HepG2 (cell line): Measurements from ENCODE around the gene PPM1K. TPM values are rescaled to one million over a fixed set of nuclear protein-coding genes. Genes with fewer than 3 reads are reported as not detected.

Source experiments
- GABPB1 ChIP-seq: IDR thresholded peaks from 2 replicates; pipeline ENCODE4 v1.6.1; 2016; ENCODE audit warnings: mild to moderate bottlenecking, missing genetic modification reagents, moderate library complexity, missing compliant biosample characterization
- HNRNPK ChIP-seq: fragments of 200-400 bp; formaldehyde crosslinking; IDR thresholded peaks from 2 replicates; pipeline ENCODE4 v1.6.1; 2018; ENCODE audit warnings: low read length, low read depth, moderate library complexity, mild to moderate bottlenecking; ENCODE audit not compliant: poor library complexity, severe bottlenecking
- ISX ChIP-seq: sonication (generic); formaldehyde crosslinking; conservative IDR thresholded peaks from 2 replicates; pipeline ENCODE4 v1.5.0; 2020; ENCODE audit warnings: missing genetic modification reagents
- MAFK ChIP-seq, 2 experiments: IDR thresholded peaks in 1 of 2; conservative IDR thresholded peaks in 1 of 2; 2 replicates each; pipeline ENCODE4 v1.6.1; 2011; ENCODE audit warnings: improper control_type of control experiment in 2 of 2, low read length in 2 of 2
- MXI1 ChIP-seq: IDR thresholded peaks from 3 replicates; pipeline ENCODE4 v1.6.1; 2012; ENCODE audit warnings: low read depth, low read length, inconsistent platforms, borderline replicate concordance
- RFXAP ChIP-seq: sonication (generic); formaldehyde crosslinking; IDR thresholded peaks from 2 replicates; pipeline ENCODE4 v1.4.0; 2020; ENCODE audit warnings: missing genetic modification reagents, borderline replicate concordance
- SALL1 ChIP-seq: sonication (generic); formaldehyde crosslinking; IDR thresholded peaks from 2 replicates; pipeline ENCODE4 v1.8.0; 2022; ENCODE audit warnings: mild to moderate bottlenecking, missing genetic modification reagents
- SALL2 ChIP-seq: sonication (generic); formaldehyde crosslinking; IDR thresholded peaks from 2 replicates; pipeline ENCODE4 v1.8.1; 2023; ENCODE audit warnings: mild to moderate bottlenecking, missing genetic modification reagents, inconsistent platforms
- SP5 ChIP-seq: IDR thresholded peaks from 2 replicates; pipeline ENCODE4 v1.6.1; 2016; ENCODE audit warnings: low read depth, borderline replicate concordance
- TAF15 ChIP-seq: fragments of 200-400 bp; formaldehyde crosslinking; IDR thresholded peaks from one replicate; pipeline ENCODE4 v1.6.1; 2018; ENCODE audit warnings: mild to moderate bottlenecking, low read depth, low read length; ENCODE audit not compliant: poor library complexity, severe bottlenecking
- ZBTB42 ChIP-seq: sonication (generic); formaldehyde crosslinking; IDR thresholded peaks from 2 replicates; pipeline ENCODE4 v1.5.0; 2020; ENCODE audit warnings: mild to moderate bottlenecking, missing genetic modification reagents
- ZNF138 ChIP-seq: sonication (generic); formaldehyde crosslinking; IDR thresholded peaks from 2 replicates; pipeline ENCODE4 v1.5.0; 2020; ENCODE audit warnings: mild to moderate bottlenecking, low read depth, missing genetic modification reagents
- ZNF350 ChIP-seq: sonication (generic); formaldehyde crosslinking; IDR thresholded peaks from 2 replicates; pipeline ENCODE4 v1.4.0; 2020; ENCODE audit warnings: mild to moderate bottlenecking, low read depth, missing genetic modification reagents, borderline replicate concordance
- ZSCAN9 ChIP-seq: IDR thresholded peaks from 2 replicates; pipeline ENCODE4 v1.6.1; 2016; ENCODE audit warnings: borderline replicate concordance
- polyA plus RNA-seq, 8 experiments: library from polyadenylated mRNA; depleted of rRNA in 3 of 8; stranded (reverse) in 7 of 8; unstranded in 1 of 8; fragments of >200 nt; fragmentation: Illumina TruSeq in 4 of 8; extraction: Trizol in 4 of 8; gene quantifications; 2 replicates each; pipeline versions ENCODE4 v1.2.1 to v1.2.3, GENCODE V29; 2011 to 2016; ENCODE audit warnings: low read depth in 4 of 8, missing spikeins in 1 of 8, mixed read lengths in 1 of 8; ENCODE audit not compliant: insufficient read depth in 1 of 8
- total RNA-seq, 5 experiments: library from RNA; depleted of rRNA; stranded (reverse); fragments of >200 nt; fragmentation: Illumina TruSeq; extraction: Trizol; gene quantifications; 2 replicates each; pipeline ENCODE4 v1.2.3, GENCODE V29; 2016; ENCODE audit warnings: low read depth in 1 of 5
- TF ChIP-seq, protein P1 (sequence below): sonication (generic); formaldehyde crosslinking; conservative IDR thresholded peaks from 2 replicates; pipeline ENCODE4 v1.4.0; 2020; ENCODE audit warnings: mild to moderate bottlenecking, missing genetic modification reagents, moderate library complexity
- TF ChIP-seq, protein P2 (sequence below): sonication (generic); formaldehyde crosslinking; IDR thresholded peaks from 2 replicates; pipeline ENCODE4 v1.8.1; 2023; ENCODE audit warnings: missing genetic modification reagents, inconsistent platforms, borderline replicate concordance
- TF ChIP-seq, protein P3 (sequence below): sonication (generic); formaldehyde crosslinking; conservative IDR thresholded peaks from 2 replicates; pipeline ENCODE4 v1.8.0; 2022; ENCODE audit warnings: mild to moderate bottlenecking, moderate library complexity, missing genetic modification reagents
- TF ChIP-seq, protein P4 (sequence below): sonication (generic); formaldehyde crosslinking; IDR thresholded peaks from 2 replicates; pipeline ENCODE4 v1.5.1; 2020; ENCODE audit warnings: missing genetic modification reagents, mild to moderate bottlenecking, borderline replicate concordance

PPM1K gene
- total and polyA plus RNA-seq, 2 of the 13 experiments (the other 11 are each of a cell fraction or from before 2014, with no cell fraction given) = 11.9 to 17.8 TPM

DNA sequence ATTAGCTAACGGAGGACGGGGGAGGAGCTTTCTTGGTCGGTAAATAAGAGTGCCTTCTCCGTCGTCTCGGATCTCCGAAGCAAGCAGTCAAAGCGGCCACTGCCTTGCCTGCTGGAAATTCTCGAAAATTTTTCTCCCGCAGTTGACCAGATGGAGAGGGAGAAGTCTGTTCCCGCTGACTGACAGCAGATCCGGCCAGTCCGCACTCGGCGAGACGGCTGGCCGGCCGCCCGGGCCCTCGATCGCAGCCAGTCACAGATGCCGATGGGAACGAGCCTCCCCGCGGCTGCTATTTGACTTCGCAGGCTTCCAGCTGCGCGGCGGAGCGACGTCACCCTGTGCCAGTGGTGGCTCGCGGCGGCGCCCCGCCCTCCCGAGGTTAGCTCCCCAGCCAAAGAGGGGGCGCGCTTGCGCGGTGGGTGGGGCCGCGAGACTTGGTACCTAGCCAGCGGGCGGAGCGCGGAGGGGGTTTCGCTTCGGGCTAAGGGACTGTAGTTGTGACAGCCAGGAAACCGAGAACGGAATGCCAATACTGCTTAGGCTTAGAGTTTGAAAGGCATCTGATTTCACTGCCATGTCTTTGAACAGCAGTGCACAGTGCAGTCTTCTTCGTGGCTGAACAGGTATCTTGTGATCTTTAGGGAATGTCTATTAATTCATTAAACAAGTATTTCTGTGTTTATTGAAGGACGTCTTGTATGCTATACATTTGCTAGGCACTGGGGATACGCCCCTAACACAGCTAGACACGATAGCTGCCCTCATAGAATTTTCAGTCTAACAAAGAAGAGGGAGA, at the start of gene PPM1K (continued):
- TF ChIP-seq, protein P1, sequence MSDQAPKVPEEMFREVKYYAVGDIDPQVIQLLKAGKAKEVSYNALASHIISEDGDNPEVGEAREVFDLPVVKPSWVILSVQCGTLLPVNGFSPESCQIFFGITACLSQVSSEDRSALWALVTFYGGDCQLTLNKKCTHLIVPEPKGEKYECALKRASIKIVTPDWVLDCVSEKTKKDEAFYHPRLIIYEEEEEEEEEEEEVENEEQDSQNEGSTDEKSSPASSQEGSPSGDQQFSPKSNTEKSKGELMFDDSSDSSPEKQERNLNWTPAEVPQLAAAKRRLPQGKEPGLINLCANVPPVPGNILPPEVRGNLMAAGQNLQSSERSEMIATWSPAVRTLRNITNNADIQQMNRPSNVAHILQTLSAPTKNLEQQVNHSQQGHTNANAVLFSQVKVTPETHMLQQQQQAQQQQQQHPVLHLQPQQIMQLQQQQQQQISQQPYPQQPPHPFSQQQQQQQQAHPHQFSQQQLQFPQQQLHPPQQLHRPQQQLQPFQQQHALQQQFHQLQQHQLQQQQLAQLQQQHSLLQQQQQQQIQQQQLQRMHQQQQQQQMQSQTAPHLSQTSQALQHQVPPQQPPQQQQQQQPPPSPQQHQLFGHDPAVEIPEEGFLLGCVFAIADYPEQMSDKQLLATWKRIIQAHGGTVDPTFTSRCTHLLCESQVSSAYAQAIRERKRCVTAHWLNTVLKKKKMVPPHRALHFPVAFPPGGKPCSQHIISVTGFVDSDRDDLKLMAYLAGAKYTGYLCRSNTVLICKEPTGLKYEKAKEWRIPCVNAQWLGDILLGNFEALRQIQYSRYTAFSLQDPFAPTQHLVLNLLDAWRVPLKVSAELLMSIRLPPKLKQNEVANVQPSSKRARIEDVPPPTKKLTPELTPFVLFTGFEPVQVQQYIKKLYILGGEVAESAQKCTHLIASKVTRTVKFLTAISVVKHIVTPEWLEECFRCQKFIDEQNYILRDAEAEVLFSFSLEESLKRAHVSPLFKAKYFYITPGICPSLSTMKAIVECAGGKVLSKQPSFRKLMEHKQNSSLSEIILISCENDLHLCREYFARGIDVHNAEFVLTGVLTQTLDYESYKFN (CRISPR knock-in tag) = peak; percentile 26; the same call in 1 of the 2 replicates
- TF ChIP-seq GABPB1 = peak; percentile 70; the same call in 1 of the 2 replicates
- TF ChIP-seq SALL1 (CRISPR knock-in tag) = peak; percentile 68
- 0 out of 2 replicates have a peak, but pooled peaks have one; percentile 58 for TF ChIP-seq ISX (CRISPR knock-in tag)
- no peak for TF ChIP-seq ZSCAN9 (CRISPR knock-in tag)
- 0 out of 4 replicates have a peak, but pooled peaks of 1 of the 2 experiments have one; percentile 1 for TF ChIP-seq MAFK (conservative IDR thresholded peaks at IDR 0.05 in 1 of 2, IDR thresholded peaks at IDR 0.05 in 1 of 2; ENCODE audit: low read length in 2 of 2)
- peak; percentile 23; the same call in 1 of the 2 replicates for TF ChIP-seq ZNF350 (CRISPR knock-in tag)
- TF ChIP-seq ZBTB42 (CRISPR knock-in tag) = peak; percentile 89; the same call in 1 of the 2 replicates
- no peak for TF ChIP-seq TAF15
- TF ChIP-seq ZNF138 (CRISPR knock-in tag) = 0 out of 2 replicates have a peak, but pooled peaks have one; percentile 21
- TF ChIP-seq SALL2 (CRISPR knock-in tag) = no peak; the same call in 1 of the 2 replicates
- TF ChIP-seq, protein P2, sequence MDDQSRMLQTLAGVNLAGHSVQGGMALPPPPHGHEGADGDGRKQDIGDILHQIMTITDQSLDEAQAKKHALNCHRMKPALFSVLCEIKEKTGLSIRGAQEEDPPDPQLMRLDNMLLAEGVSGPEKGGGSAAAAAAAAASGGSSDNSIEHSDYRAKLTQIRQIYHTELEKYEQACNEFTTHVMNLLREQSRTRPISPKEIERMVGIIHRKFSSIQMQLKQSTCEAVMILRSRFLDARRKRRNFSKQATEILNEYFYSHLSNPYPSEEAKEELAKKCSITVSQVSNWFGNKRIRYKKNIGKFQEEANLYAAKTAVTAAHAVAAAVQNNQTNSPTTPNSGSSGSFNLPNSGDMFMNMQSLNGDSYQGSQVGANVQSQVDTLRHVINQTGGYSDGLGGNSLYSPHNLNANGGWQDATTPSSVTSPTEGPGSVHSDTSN (CRISPR knock-in tag) = peak; percentile 59; the same call in 1 of the 2 replicates
- TF ChIP-seq, protein P3, sequence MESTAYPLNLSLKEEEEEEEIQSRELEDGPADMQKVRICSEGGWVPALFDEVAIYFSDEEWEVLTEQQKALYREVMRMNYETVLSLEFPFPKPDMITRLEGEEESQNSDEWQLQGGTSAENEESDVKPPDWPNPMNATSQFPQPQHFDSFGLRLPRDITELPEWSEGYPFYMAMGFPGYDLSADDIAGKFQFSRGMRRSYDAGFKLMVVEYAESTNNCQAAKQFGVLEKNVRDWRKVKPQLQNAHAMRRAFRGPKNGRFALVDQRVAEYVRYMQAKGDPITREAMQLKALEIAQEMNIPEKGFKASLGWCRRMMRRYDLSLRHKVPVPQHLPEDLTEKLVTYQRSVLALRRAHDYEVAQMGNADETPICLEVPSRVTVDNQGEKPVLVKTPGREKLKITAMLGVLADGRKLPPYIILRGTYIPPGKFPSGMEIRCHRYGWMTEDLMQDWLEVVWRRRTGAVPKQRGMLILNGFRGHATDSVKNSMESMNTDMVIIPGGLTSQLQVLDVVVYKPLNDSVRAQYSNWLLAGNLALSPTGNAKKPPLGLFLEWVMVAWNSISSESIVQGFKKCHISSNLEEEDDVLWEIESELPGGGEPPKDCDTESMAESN (CRISPR knock-in tag) = peak; percentile 68; the same call in 1 of the 2 replicates
- peak; percentile 77; the same call in 1 of the 2 replicates for TF ChIP-seq SP5
- TF ChIP-seq, protein P4, sequence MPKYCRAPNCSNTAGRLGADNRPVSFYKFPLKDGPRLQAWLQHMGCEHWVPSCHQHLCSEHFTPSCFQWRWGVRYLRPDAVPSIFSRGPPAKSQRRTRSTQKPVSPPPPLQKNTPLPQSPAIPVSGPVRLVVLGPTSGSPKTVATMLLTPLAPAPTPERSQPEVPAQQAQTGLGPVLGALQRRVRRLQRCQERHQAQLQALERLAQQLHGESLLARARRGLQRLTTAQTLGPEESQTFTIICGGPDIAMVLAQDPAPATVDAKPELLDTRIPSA (CRISPR knock-in tag) = no peak
- TF ChIP-seq RFXAP (CRISPR knock-in tag) = peak; percentile 74; the same call in 1 of the 2 replicates
- peak; percentile 61; the same call in 1 of the 3 replicates for TF ChIP-seq MXI1
- peak; percentile 50 for TF ChIP-seq HNRNPK
